ENCODE data around the gene DENND1B. TPM values are rescaled to one million over a fixed set of nuclear protein-coding genes. Genes with fewer than 3 reads are reported as not detected.

DENND1B gene
- 4.1 and 6.8 TPM in 2 replicates for total RNA-seq

DNA sequence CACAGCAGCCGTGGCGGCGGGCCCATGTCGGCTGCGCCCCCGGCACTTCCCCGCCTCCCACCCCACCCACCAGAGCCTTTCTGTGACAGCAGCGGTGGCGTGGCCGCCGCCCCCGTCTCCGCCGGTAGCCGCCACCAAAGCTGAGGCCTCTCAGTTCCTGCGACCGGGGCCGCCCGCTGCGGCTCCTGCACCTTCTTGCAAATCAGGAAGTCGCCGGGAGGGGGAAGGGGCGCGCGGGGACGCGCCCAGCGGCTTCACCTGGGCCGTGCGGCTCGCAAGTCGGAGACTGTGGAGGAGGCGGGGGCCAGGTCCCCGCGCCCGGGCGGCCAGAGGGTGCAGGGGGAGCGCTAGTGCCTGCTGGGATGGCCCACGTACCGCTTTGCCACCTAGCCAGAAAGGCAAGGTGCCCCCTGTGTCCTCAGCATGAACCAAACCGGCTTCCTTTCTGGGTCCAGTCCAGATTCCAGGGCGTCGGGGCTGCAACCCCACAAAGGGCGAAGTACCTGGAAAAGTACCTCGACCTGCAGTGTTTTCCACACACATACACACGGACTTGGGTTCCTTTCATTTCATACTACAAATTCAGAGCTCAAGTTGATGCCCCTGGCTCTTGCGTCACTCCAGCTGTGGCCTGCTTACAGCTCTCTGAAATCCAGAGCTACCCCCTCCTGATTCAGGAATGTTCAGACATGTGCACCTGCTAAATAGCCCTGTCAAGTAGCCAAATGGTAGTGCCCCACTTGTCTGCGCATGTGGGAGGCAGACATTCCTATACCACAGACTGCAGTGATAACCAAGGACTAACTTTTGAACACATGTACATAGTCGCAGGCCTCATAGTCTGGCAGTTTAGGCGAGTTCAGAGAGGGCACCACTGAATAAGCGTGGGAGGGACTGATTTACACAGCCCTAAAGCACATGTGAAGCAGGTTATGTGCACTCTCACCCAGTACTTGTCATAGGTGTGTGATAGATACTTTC lies at the start of gene DENND1B:
TSS of gene DENND1B (minus strand) at position 199 of the 981 bp plus-strand sequence. CDS start 325 bp downstream, outside the sequence.

Other genes starting within 250 kb of the DENND1B start
- 3.4 and 7.3 TPM in 2 replicates for gene C1orf53, start 127.2 kb upstream of the DENND1B start, total RNA-seq
- gene LHX9, start 141.9 kb upstream of the DENND1B start, total RNA-seq, result not detected in 2 replicates